DND-41 (cell line): ENCODE data around the gene MICAL3.

Experiments
- ATAC-seq: fragments of 200-7000 bp; cut with Tn5 transposase; 3 replicates; pipeline ENCODE4 v1.9.1; 2021; ENCODE audit warnings: low read depth; ENCODE audit not compliant: insufficient read depth
- DNase-seq: peaks from one replicate; pipeline ENCODE4 v3.0.0-alpha.2; 2020
- H2AFZ ChIP-seq: 2 replicates; pipeline ENCODE4 v1.6.0; 2012; ENCODE audit warnings: low read depth, low read length
- H3K27ac ChIP-seq: 2 replicates; pipeline ENCODE4 v1.5.1; 2012; ENCODE audit warnings: low read length, inconsistent platforms
- H3K27me3 ChIP-seq: fragments of 200-600 bp; sonication (generic); 2 replicates; pipeline ENCODE4 v1.6.0; 2012; ENCODE audit warnings: low read length, mild to moderate bottlenecking, inconsistent platforms; ENCODE audit not compliant: insufficient read depth, poor library complexity
- H3K36me3 ChIP-seq: 2 replicates; pipeline ENCODE4 v1.5.1; 2012; ENCODE audit warnings: low read length, inconsistent platforms; ENCODE audit not compliant: insufficient read depth
- H3K4me1 ChIP-seq: 2 replicates; pipeline ENCODE4 v1.5.1; 2012; ENCODE audit warnings: mild to moderate bottlenecking, low read length; ENCODE audit not compliant: insufficient read depth
- H3K4me2 ChIP-seq: 2 replicates; pipeline ENCODE4 v1.6.0; 2012; ENCODE audit warnings: mild to moderate bottlenecking, moderate library complexity, low read length, inconsistent platforms; ENCODE audit not compliant: insufficient read depth
- H3K4me3 ChIP-seq, 2 experiments: fragments of 200-600 bp in 1 of 2; shearing (Covaris generic) in 1 of 2; 2 replicates each; pipeline ENCODE4 v1.5.1; 2012 to 2016; ENCODE audit warnings: inconsistent platforms in 2 of 2, low read length in 2 of 2, mild to moderate bottlenecking in 2 of 2, low read depth in 1 of 2, moderate library complexity in 1 of 2
- H3K79me2 ChIP-seq: 2 replicates; pipeline ENCODE4 v1.6.0; 2012; ENCODE audit warnings: low read length, inconsistent platforms; ENCODE audit not compliant: insufficient read depth
- H3K9ac ChIP-seq: 2 replicates; pipeline ENCODE4 v1.6.0; 2012; ENCODE audit warnings: low read depth, mild to moderate bottlenecking, inconsistent platforms, low read length, moderate library complexity
- H3K9me3 ChIP-seq: 2 replicates; pipeline ENCODE4 v1.5.1; 2012; ENCODE audit warnings: low read length, moderate library complexity, mild to moderate bottlenecking, inconsistent platforms; ENCODE audit not compliant: insufficient read depth, severe bottlenecking
- H4K20me1 ChIP-seq: 2 replicates; pipeline ENCODE4 v1.6.0; 2012; ENCODE audit warnings: low read length; ENCODE audit not compliant: insufficient read depth
- EZH2 ChIP-seq: IDR thresholded peaks from 3 replicates; pipeline ENCODE4 v1.6.1; 2012; ENCODE audit warnings: borderline replicate concordance, low read depth, mild to moderate bottlenecking, moderate library complexity, low read length, inconsistent platforms; ENCODE audit not compliant: severe bottlenecking
- TF ChIP-seq, protein P1 (sequence below): IDR thresholded peaks from 2 replicates; pipeline ENCODE4 v1.5.1; 2012; ENCODE audit warnings: borderline replicate concordance, low read length, moderate library complexity, mild to moderate bottlenecking; ENCODE audit not compliant: poor library complexity, severe bottlenecking; ENCODE audit errors: extremely low read depth

The MICAL3 gene

GRCh38 chr22:17920992-17921650 is 103.2 kb downstream of the MICAL3 start:
- no peaks in the 10 kb centered on the region for H3K27me3 ChIP-seq
- H3K4me3 ChIP-seq, result no peak overlapping the region
- DNase-seq (no peak), ATAC-seq (no peak)
- TF ChIP-seq, protein P1, sequence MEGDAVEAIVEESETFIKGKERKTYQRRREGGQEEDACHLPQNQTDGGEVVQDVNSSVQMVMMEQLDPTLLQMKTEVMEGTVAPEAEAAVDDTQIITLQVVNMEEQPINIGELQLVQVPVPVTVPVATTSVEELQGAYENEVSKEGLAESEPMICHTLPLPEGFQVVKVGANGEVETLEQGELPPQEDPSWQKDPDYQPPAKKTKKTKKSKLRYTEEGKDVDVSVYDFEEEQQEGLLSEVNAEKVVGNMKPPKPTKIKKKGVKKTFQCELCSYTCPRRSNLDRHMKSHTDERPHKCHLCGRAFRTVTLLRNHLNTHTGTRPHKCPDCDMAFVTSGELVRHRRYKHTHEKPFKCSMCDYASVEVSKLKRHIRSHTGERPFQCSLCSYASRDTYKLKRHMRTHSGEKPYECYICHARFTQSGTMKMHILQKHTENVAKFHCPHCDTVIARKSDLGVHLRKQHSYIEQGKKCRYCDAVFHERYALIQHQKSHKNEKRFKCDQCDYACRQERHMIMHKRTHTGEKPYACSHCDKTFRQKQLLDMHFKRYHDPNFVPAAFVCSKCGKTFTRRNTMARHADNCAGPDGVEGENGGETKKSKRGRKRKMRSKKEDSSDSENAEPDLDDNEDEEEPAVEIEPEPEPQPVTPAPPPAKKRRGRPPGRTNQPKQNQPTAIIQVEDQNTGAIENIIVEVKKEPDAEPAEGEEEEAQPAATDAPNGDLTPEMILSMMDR, result no peak
- no peak for TF ChIP-seq EZH2
- H3K4me2 ChIP-seq, result no peak overlapping the region
- H3K4me1 ChIP-seq, result no peaks in the 10 kb centered on the region
- H2AFZ ChIP-seq, result no peak overlapping the region
- no peak overlapping the region for H3K27ac ChIP-seq
- peaks cover 76% of the 10 kb centered on the region for H4K20me1 ChIP-seq
- H3K36me3 ChIP-seq, result no peaks in the 10 kb centered on the region
- no peak overlapping the region for H3K9ac ChIP-seq
- peaks cover 64% of the 10 kb centered on the region for H3K79me2 ChIP-seq
- no peaks in the 10 kb centered on the region for H3K9me3 ChIP-seq

- H3K4me2 ChIP-seq, result no peak overlapping the region
- ATAC-seq (no peak), DNase-seq (no peak)
- H3K9me3 ChIP-seq, result no peaks in the 10 kb centered on the region
- H2AFZ ChIP-seq, result no peak overlapping the region
- no peak overlapping the region for H3K27ac ChIP-seq
- peaks cover 66% of the 10 kb centered on the region for H3K79me2 ChIP-seq
- H3K36me3 ChIP-seq, result no peaks in the 10 kb centered on the region
- TF ChIP-seq EZH2, result no peak
- TF ChIP-seq, protein P1, result no peak
- H3K9ac ChIP-seq, result no peak overlapping the region
- H4K20me1 ChIP-seq, result peaks cover 78% of the 10 kb centered on the region
- no peaks in the 10 kb centered on the region for H3K27me3 ChIP-seq
- no peak overlapping the region for H3K4me3 ChIP-seq
- no peaks in the 10 kb centered on the region for H3K4me1 ChIP-seq
Observed at GRCh38 chr22:17920145-17920605, 104.2 kb downstream of the MICAL3 start.

DNA sequence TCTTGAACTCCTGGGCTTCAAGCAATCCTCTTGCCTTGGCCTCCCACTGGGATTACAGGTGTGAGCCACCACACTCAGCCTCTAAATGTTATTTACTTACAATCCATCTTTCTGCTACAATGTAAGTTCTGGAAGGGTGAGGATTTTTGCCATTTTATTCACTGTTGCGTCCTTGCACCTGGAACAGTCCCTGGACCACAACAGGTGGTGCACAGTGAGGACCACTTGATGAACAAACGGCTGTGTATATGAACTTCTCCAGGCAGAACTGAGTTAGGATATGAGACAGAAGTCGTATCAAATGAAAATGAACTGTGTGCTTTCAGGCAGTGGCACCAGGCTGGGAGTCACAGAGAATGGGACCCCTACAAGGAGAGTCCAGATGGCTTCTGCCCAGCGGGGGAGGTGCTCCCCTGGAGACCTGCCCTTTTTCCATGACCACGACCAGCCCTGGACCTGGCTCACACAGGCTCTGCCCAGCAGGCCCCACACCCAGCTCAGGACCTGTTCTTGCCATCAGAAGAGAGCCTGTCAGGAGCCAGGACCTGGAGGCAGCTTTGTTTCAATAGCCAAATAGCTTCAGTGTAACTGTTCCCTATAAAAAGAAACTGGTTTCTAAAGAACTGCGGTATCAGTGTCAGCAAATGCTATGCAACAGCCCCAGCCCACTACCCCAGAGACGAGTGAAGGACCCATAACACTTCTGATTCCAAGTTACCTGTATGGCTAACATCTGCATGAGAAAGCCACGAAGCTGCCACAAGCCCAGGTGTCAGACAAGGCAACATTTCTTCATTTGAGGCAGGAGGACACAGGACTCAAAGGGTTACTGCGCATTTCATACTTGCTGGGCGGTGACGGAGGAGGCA is 104.9 kb downstream of the MICAL3 start:
- DNase-seq, result no peak
- Histone ChIP-seq H3K79me2 (peaks cover 61% of the 10 kb centered on the region), H3K36me3 (no peaks in the 10 kb centered on the region), H3K27me3 (no peaks in the 10 kb centered on the region), H2AFZ (no peak overlapping the region), H3K4me3 (no peak overlapping the region), H3K9me3 (no peaks in the 10 kb centered on the region), H3K27ac (no peak overlapping the region), H3K4me2 (no peak overlapping the region), H3K4me1 (no peaks in the 10 kb centered on the region), H4K20me1 (peaks cover 78% of the 10 kb centered on the region), H3K9ac (no peak overlapping the region)
- TF ChIP-seq, protein P1, result no peak
- ATAC-seq, result 0 out of 3 replicates have a peak, but pooled peaks have one; percentile 24
